SU-DHL-6 (cell line): ENCODE data around the gene KRTAP5-3.

ENCODE experiments used
- H2AFZ ChIP-seq: fragments of 200-600 bp; sonication (generic); 2 replicates; pipeline ENCODE4 v1.6.1; 2014; ENCODE audit warnings: low read depth, mild to moderate bottlenecking, moderate library complexity, mixed read lengths, antibody characterized with exemption, low read length; ENCODE audit not compliant: severe bottlenecking
- H3F3A ChIP-seq: fragments of 200-600 bp; shearing (Covaris generic); 2 replicates; pipeline ENCODE4 v1.6.0; 2016; ENCODE audit warnings: antibody characterized with exemption, mild to moderate bottlenecking; ENCODE audit not compliant: insufficient read depth
- H3K27ac ChIP-seq: fragments of 200-600 bp; sonication (generic); 2 replicates; pipeline ENCODE4 v1.5.1; 2016; ENCODE audit warnings: low read depth, mild to moderate bottlenecking, low read length, moderate library complexity, mixed read lengths
- H3K27me3 ChIP-seq: fragments of 200-600 bp; sonication (generic), shearing (Covaris generic); 2 replicates; pipeline ENCODE4 v1.6.0; 2014; ENCODE audit warnings: mild to moderate bottlenecking, low read length
- H3K36me3 ChIP-seq: fragments of 200-600 bp; sonication (generic); 2 replicates; pipeline ENCODE4 v1.6.1; 2014; ENCODE audit warnings: mild to moderate bottlenecking, low read length, mixed read lengths
- H3K4me2 ChIP-seq: fragments of 300-600, 200-600 bp; shearing (Covaris generic), sonication (generic); 2 replicates; pipeline ENCODE4 v1.6.0; 2014; ENCODE audit warnings: low read length, low read depth, mild to moderate bottlenecking; ENCODE audit not compliant: poor library complexity, severe bottlenecking
- H3K4me3 ChIP-seq: fragments of 200-600 bp; sonication (generic); 2 replicates; pipeline ENCODE4 v1.5.1; 2014; ENCODE audit warnings: antibody characterized with exemption, low read length, mild to moderate bottlenecking, mixed read lengths; ENCODE audit not compliant: insufficient read depth, poor library complexity, severe bottlenecking
- H3K79me2 ChIP-seq: fragments of 200-600 bp; sonication (generic); 2 replicates; pipeline ENCODE4 v1.6.1; 2014; ENCODE audit warnings: mild to moderate bottlenecking, low read length, moderate library complexity; ENCODE audit not compliant: insufficient read depth
- H3K9ac ChIP-seq: fragments of 200-600 bp; sonication (generic); 2 replicates; pipeline ENCODE4 v1.7.0; 2014; ENCODE audit warnings: mild to moderate bottlenecking, low read length
- H3K9me2 ChIP-seq: fragments of 200-600 bp; sonication (generic); replicated peaks from 2 replicates; pipeline ENCODE4 v1.6.1; 2014; ENCODE audit warnings: low read length; ENCODE audit not compliant: insufficient read depth
- H3K9me3 ChIP-seq: fragments of 200-600 bp; sonication (generic); 2 replicates; pipeline ENCODE4 v1.6.1; 2014; ENCODE audit warnings: low read length, mixed read lengths; ENCODE audit not compliant: insufficient read depth
- H4K20me1 ChIP-seq: fragments of 200-600 bp; sonication (generic); 2 replicates; pipeline ENCODE4 v1.6.1; 2014; ENCODE audit warnings: low read depth, mild to moderate bottlenecking, antibody characterized with exemption, low read length, moderate library complexity, mixed read lengths
- CTCF ChIP-seq: fragments of 200-600 bp; sonication (generic); IDR thresholded peaks from one replicate; pipeline ENCODE4 v1.5.1; 2017; ENCODE audit warnings: antibody characterized with exemption, mild to moderate bottlenecking, low read length, moderate library complexity; ENCODE audit not compliant: insufficient read depth, poor library complexity, severe bottlenecking
- EZH2phosphoT487 ChIP-seq: fragments of 200-600 bp; sonication (generic), shearing (Covaris generic); conservative IDR thresholded peaks from 2 replicates; pipeline ENCODE4 v1.6.1; 2018; ENCODE audit warnings: mild to moderate bottlenecking, antibody characterized with exemption, low read length, moderate library complexity, mixed read lengths

The KRTAP5-3 gene

GRCh38 chr11:1652771-1653540 is 44.7 kb upstream of the KRTAP5-3 start:
- H3K4me3 ChIP-seq: no peak overlapping the region

GRCh38 chr11:1652442-1652770 is 44.1 kb upstream of the KRTAP5-3 start:
- H4K20me1 ChIP-seq: no peaks in the 10 kb centered on the region
- no peaks in the 10 kb centered on the region for H3K27me3 ChIP-seq
- no peaks in the 10 kb centered on the region for H3K79me2 ChIP-seq
- no peak overlapping the region for H3K27ac ChIP-seq
- H3K9ac ChIP-seq: no peak overlapping the region
- H3K9me2 ChIP-seq: no peaks in the 10 kb centered on the region
- no peak overlapping the region for H2AFZ ChIP-seq
- no peaks in the 10 kb centered on the region for H3K36me3 ChIP-seq
- TF ChIP-seq CTCF (no peak), EZH2phosphoT487 (no peak)
- no peak overlapping the region for H3K4me3 ChIP-seq
- no peaks in the 10 kb centered on the region for H3F3A ChIP-seq
- no peaks in the 10 kb centered on the region for H3K9me3 ChIP-seq
- H3K4me2 ChIP-seq: no peak overlapping the region

More at GRCh38 chr11:1652771-1653540, 44.7 kb upstream of the KRTAP5-3 start:
- Histone ChIP-seq H2AFZ (no peak overlapping the region), H4K20me1 (no peaks in the 10 kb centered on the region), H3K27ac (no peak overlapping the region), H3K9ac (no peak overlapping the region), H3K79me2 (no peaks in the 10 kb centered on the region), H3K36me3 (no peaks in the 10 kb centered on the region), H3K27me3 (no peaks in the 10 kb centered on the region), H3K9me2 (no peaks in the 10 kb centered on the region), H3F3A (no peaks in the 10 kb centered on the region), H3K4me2 (no peak overlapping the region), H3K9me3 (no peaks in the 10 kb centered on the region)
- TF ChIP-seq EZH2phosphoT487 (no peak), CTCF (peak; percentile 100)

- H3K9me2 ChIP-seq: no peaks in the 10 kb centered on the region
- no peak overlapping the region for H3K9ac ChIP-seq
- no peaks in the 10 kb centered on the region for H3F3A ChIP-seq
- H3K36me3 ChIP-seq: no peaks in the 10 kb centered on the region
- H4K20me1 ChIP-seq: no peaks in the 10 kb centered on the region
- no peak for TF ChIP-seq EZH2phosphoT487
- no peak for TF ChIP-seq CTCF
- H3K4me2 ChIP-seq: no peak overlapping the region
- no peak overlapping the region for H3K27ac ChIP-seq
- no peaks in the 10 kb centered on the region for H3K79me2 ChIP-seq
- H3K4me3 ChIP-seq: no peak overlapping the region
- H3K27me3 ChIP-seq: no peaks in the 10 kb centered on the region
- H2AFZ ChIP-seq: no peak overlapping the region
- H3K9me3 ChIP-seq: no peaks in the 10 kb centered on the region
Observed at GRCh38 chr11:1652026-1652425, 43.8 kb upstream of the KRTAP5-3 start.
